DOHH2 (cell line): ENCODE data around the gene MAP3K7CL.

Source experiments
- H3F3A ChIP-seq: fragments of 200-600 bp; sonication (generic), shearing (Covaris generic); 2 replicates; pipeline ENCODE4 v1.6.0; 2016; ENCODE audit warnings: antibody characterized with exemption, mild to moderate bottlenecking; ENCODE audit not compliant: control insufficient read depth, insufficient read depth
- H3K27ac ChIP-seq: fragments of 200-600 bp; sonication (generic); 2 replicates; pipeline ENCODE4 v1.5.1; 2014; ENCODE audit warnings: low read depth, mild to moderate bottlenecking, low read length, moderate library complexity
- H3K27me3 ChIP-seq: fragments of 200-600 bp; sonication (generic); 2 replicates; pipeline ENCODE4 v1.6.1; 2014; ENCODE audit warnings: mild to moderate bottlenecking, low read length, mixed read lengths; ENCODE audit not compliant: control insufficient read depth
- H3K36me3 ChIP-seq: fragments of 200-600 bp; sonication (generic); 2 replicates; pipeline ENCODE4 v1.6.1; 2014; ENCODE audit warnings: mild to moderate bottlenecking, low read length, moderate library complexity, mixed read lengths; ENCODE audit not compliant: control insufficient read depth
- H3K4me1 ChIP-seq: fragments of 200-600 bp; sonication (generic); 2 replicates; pipeline ENCODE4 v1.6.1; 2014; ENCODE audit warnings: mild to moderate bottlenecking, low read length, mixed read lengths; ENCODE audit not compliant: control insufficient read depth
- H3K4me2 ChIP-seq: fragments of 200-600 bp; sonication (generic); 2 replicates; pipeline ENCODE4 v1.6.0; 2014; ENCODE audit warnings: mild to moderate bottlenecking, low read length, moderate library complexity
- H3K4me3 ChIP-seq: fragments of 200-600 bp; sonication (generic); 2 replicates; pipeline ENCODE4 v1.5.1; 2014; ENCODE audit warnings: mild to moderate bottlenecking, low read length, mixed read lengths
- H3K79me2 ChIP-seq: fragments of 200-600 bp; sonication (generic); 2 replicates; pipeline ENCODE4 v1.6.1; 2014; ENCODE audit warnings: mild to moderate bottlenecking, low read length, mixed read lengths; ENCODE audit not compliant: control insufficient read depth
- H3K9me2 ChIP-seq: fragments of 200-600 bp; sonication (generic); replicated peaks from 2 replicates; pipeline ENCODE4 v1.6.1; 2014; ENCODE audit warnings: mild to moderate bottlenecking, low read length, mixed read lengths; ENCODE audit not compliant: control insufficient read depth
- H3K9me3 ChIP-seq: fragments of 200-600 bp; sonication (generic); 2 replicates; pipeline ENCODE4 v1.6.1; 2014; ENCODE audit warnings: antibody characterized with exemption, low read length, mixed read lengths; ENCODE audit not compliant: control insufficient read depth, insufficient read depth
- H4K20me1 ChIP-seq: fragments of 200-600 bp; sonication (generic); 2 replicates; pipeline ENCODE4 v1.6.0; 2014; ENCODE audit warnings: low read depth, mild to moderate bottlenecking, antibody characterized with exemption, low read length, moderate library complexity; ENCODE audit not compliant: control insufficient read depth, insufficient read depth
- CTCF ChIP-seq: fragments of 200-600 bp; sonication (generic); IDR thresholded peaks from one replicate; pipeline ENCODE4 v1.5.1; 2014; ENCODE audit warnings: antibody characterized with exemption, mild to moderate bottlenecking, low read depth, low read length; ENCODE audit not compliant: poor library complexity, severe bottlenecking
- EZH2phosphoT487 ChIP-seq: fragments of 200-600 bp; sonication (generic); IDR thresholded peaks from 2 replicates; pipeline ENCODE4 v1.6.1; 2017; ENCODE audit warnings: borderline replicate concordance, mild to moderate bottlenecking, antibody characterized with exemption, low read length, moderate library complexity, mixed read lengths

The MAP3K7CL gene

GRCh38 chr21:29092102-29092959, 38.1 kb upstream of the MAP3K7CL start:
- no peaks in the 10 kb centered on the region for H3K36me3 ChIP-seq
- no peak for TF ChIP-seq CTCF
- TF ChIP-seq EZH2phosphoT487: no peak
- no peaks in the 10 kb centered on the region for H3K27me3 ChIP-seq
- no peak overlapping the region for H3K4me3 ChIP-seq
- no peak overlapping the region for H3K4me2 ChIP-seq
- H3K4me1 ChIP-seq: peaks cover 11% of the 10 kb centered on the region
- H3K79me2 ChIP-seq: no peaks in the 10 kb centered on the region
- H3K9me2 ChIP-seq: no peaks in the 10 kb centered on the region
- no peaks in the 10 kb centered on the region for H3K9me3 ChIP-seq
- no peaks in the 10 kb centered on the region for H3F3A ChIP-seq
- no peak overlapping the region for H3K27ac ChIP-seq
- no peaks in the 10 kb centered on the region for H4K20me1 ChIP-seq

GRCh38 chr21:29096218-29097015, 34.0 kb upstream of the MAP3K7CL start:
- H3K4me2 ChIP-seq: no peak overlapping the region
- no peaks in the 10 kb centered on the region for H3K27me3 ChIP-seq
- peaks cover 20% of the 10 kb centered on the region for H3K4me1 ChIP-seq
- H3K27ac ChIP-seq: no peak overlapping the region
- H4K20me1 ChIP-seq: no peaks in the 10 kb centered on the region
- H3K36me3 ChIP-seq: no peaks in the 10 kb centered on the region
- H3K9me2 ChIP-seq: no peaks in the 10 kb centered on the region
- H3K9me3 ChIP-seq: no peaks in the 10 kb centered on the region
- no peaks in the 10 kb centered on the region for H3F3A ChIP-seq
- TF ChIP-seq CTCF: no peak
- no peak for TF ChIP-seq EZH2phosphoT487
- H3K4me3 ChIP-seq: no peak overlapping the region
- no peaks in the 10 kb centered on the region for H3K79me2 ChIP-seq

GRCh38 chr21:29098156-29098555, 32.3 kb upstream of the MAP3K7CL start:
- H3K36me3 ChIP-seq: no peaks in the 10 kb centered on the region
- no peaks in the 10 kb centered on the region for H3K9me2 ChIP-seq
- no peaks in the 10 kb centered on the region for H3K27me3 ChIP-seq
- no peak overlapping the region for H3K27ac ChIP-seq
- H3K79me2 ChIP-seq: no peaks in the 10 kb centered on the region
- H3K4me3 ChIP-seq: no peak overlapping the region
- H3F3A ChIP-seq: no peaks in the 10 kb centered on the region
- no peaks in the 10 kb centered on the region for H3K9me3 ChIP-seq
- TF ChIP-seq EZH2phosphoT487: no peak
- no peak for TF ChIP-seq CTCF
- no peaks in the 10 kb centered on the region for H4K20me1 ChIP-seq
- H3K4me1 ChIP-seq: peaks cover 20% of the 10 kb centered on the region
- no peak overlapping the region for H3K4me2 ChIP-seq
